CD4-positive, alpha-beta T cell (primary cell): Measurements from ENCODE around the gene ZNF428. TPM values are rescaled to one million over a fixed set of nuclear protein-coding genes. Genes with fewer than 3 reads are reported as not detected.
A peak's percentile ranks its signal among the peaks of the same experiment; 100 is the strongest.

Experiments
- ATAC-seq: fragments of 200-7000 bp; cut with Tn5 transposase; one replicate; pipeline ENCODE4 v1.10.0; 2022; ENCODE audit warnings: mild to moderate bottlenecking; ENCODE audit not compliant: poor library complexity
- CTCF ChIA-PET: fragments of 350-600 bp; sonication (Branson Sonifier 250); formaldehyde crosslinking; loops from one replicate; lab custom pipeline; 2021; ENCODE audit warnings: antibody characterized with exemption, inconsistent platforms; lab: Charles Lee
- POLR2A ChIA-PET: fragments of 350-600 bp; sonication (Branson Sonifier 250); formaldehyde crosslinking; loops from one replicate; lab custom pipeline; 2021; ENCODE audit warnings: antibody characterized with exemption, inconsistent platforms; lab: Charles Lee
- DNase-seq, 14 experiments: peaks; one replicate each; pipeline ENCODE4 v3.0.0-alpha.2; 2013 to 2020; ENCODE audit warnings: mixed read lengths in 2 of 14
- H3K27ac ChIP-seq, 2 donors: one replicate each; pipeline versions ENCODE4 v1.5.1 to v1.7.0; 2013; ENCODE audit warnings: low read length in 2 of 2, low read depth in 1 of 2, mild to moderate bottlenecking in 1 of 2
- H3K27me3 ChIP-seq, 2 experiments: 1 replicate in 1 of 2; 2 replicates in 1 of 2; pipeline versions ENCODE4 v1.6.1 to v1.7.0; 2013; ENCODE audit warnings: low read length in 2 of 2, control low read depth in 1 of 2, mild to moderate bottlenecking in 1 of 2, moderate library complexity in 1 of 2; ENCODE audit not compliant: insufficient read depth in 2 of 2, control insufficient read depth in 1 of 2
- H3K36me3 ChIP-seq: one replicate; pipeline ENCODE4 v1.6.1; 2013; ENCODE audit warnings: low read length, control low read depth; ENCODE audit not compliant: insufficient read depth
- H3K4me1 ChIP-seq: one replicate; pipeline ENCODE4 v1.6.1; 2013; ENCODE audit warnings: low read length, control low read depth; ENCODE audit not compliant: insufficient read depth
- H3K4me3 ChIP-seq: one replicate; pipeline ENCODE4 v1.5.1; 2013; ENCODE audit warnings: mild to moderate bottlenecking, low read length, moderate library complexity
- H3K9me3 ChIP-seq, 2 experiments: 1 replicate in 1 of 2; 2 replicates in 1 of 2; pipeline versions ENCODE4 v1.6.1 to v1.7.0; 2013; ENCODE audit warnings: low read length in 2 of 2, mild to moderate bottlenecking in 2 of 2, control low read depth in 1 of 2, moderate library complexity in 1 of 2; ENCODE audit not compliant: control insufficient read depth in 1 of 2, insufficient read depth in 1 of 2
- H3K27ac Mint-ChIP-seq: one replicate; pipeline ENCODE4 v1.8.0; 2020; ENCODE audit warnings: mixed read lengths
- H3K27me3 Mint-ChIP-seq: one replicate; pipeline ENCODE4 v1.8.0; 2021; ENCODE audit warnings: mixed read lengths
- H3K36me3 Mint-ChIP-seq: one replicate; pipeline ENCODE4 v1.8.0; 2021; ENCODE audit warnings: low read depth, mixed read lengths
- H3K4me1 Mint-ChIP-seq: one replicate; pipeline ENCODE4 v1.8.0; 2021; ENCODE audit warnings: low read depth, mixed read lengths
- H3K4me3 Mint-ChIP-seq: one replicate; pipeline ENCODE4 v1.8.0; 2020; ENCODE audit warnings: mild to moderate bottlenecking, mixed read lengths
- H3K9me3 Mint-ChIP-seq: one replicate; pipeline ENCODE4 v1.8.0; 2020; ENCODE audit warnings: mixed read lengths
- CTCF ChIP-seq: fragments of 200-600 bp; IDR thresholded peaks from one replicate; pipeline ENCODE4 v1.8.0; 2022; ENCODE audit warnings: antibody characterized with exemption, mild to moderate bottlenecking
- intact Hi-C, 2 experiments: fragments of 100-400 bp; cut with DNase I in 1 of 2; cut with micrococcal nuclease in 1 of 2; formaldehyde crosslinking; loops; one replicate each; pipeline versions ENCODE4 v1.15.1 to v1.9.0; 2023 to 2025; cut with DNase I, micrococcal nuclease
- total RNA-seq, 174 experiments: library from RNA in 2 of 174; stranded (reverse) in 2 of 174; gene quantifications; one replicate each; pipeline ENCODE4 v1.2.3 and lab custom pipeline; 2021 to 2026

Gene ZNF428
- total RNA-seq, 2 experiments from 2014 or later: 22.3 to 24.8 TPM

- no peak for TF ChIP-seq CTCF
- H3K4me1 Mint-ChIP-seq: peaks cover 19% of the 10 kb centered on the region
- H3K27ac Mint-ChIP-seq: no peak overlapping the region
- H3K9me3 Mint-ChIP-seq: no peaks in the 10 kb centered on the region
- intact Hi-C loops: no loop called here
- H3K4me1 ChIP-seq: peaks cover 8% of the 10 kb centered on the region
- no peaks in the 10 kb centered on the region for H3K27me3 ChIP-seq
- H3K36me3 ChIP-seq: no peaks in the 10 kb centered on the region
- ATAC-seq (no peak), DNase-seq (no peak)
- H3K36me3 Mint-ChIP-seq: no peaks in the 10 kb centered on the region
- H3K9me3 ChIP-seq: no peaks in the 10 kb centered on the region
- ChIA-PET POLR2A (no interaction called here), CTCF (interaction anchor here (2.0 kb wide), 1 partner anchor 12 kb away, joined by 5 read pairs; no protein-coding TSS in a partner anchor)
- H3K4me3 Mint-ChIP-seq: no peak overlapping the region
- H3K27me3 Mint-ChIP-seq: no peaks in the 10 kb centered on the region
- no peak overlapping the region for H3K4me3 ChIP-seq
- no peak overlapping the region for H3K27ac ChIP-seq
These were observed 36.9 kb downstream of the ZNF428 start for GRCh38 chr19:43582495-43582894.

- H3K27me3 ChIP-seq: no peaks in the 10 kb centered on the region
- ChIA-PET CTCF (interaction anchor here (2.0 kb wide), 1 partner anchor 13 kb away, joined by 5 read pairs; no protein-coding TSS in a partner anchor), POLR2A (no interaction called here)
- no peak for TF ChIP-seq CTCF
- Mint-ChIP-seq H3K27me3 (no peaks in the 10 kb centered on the region), H3K27ac (no peak overlapping the region), H3K36me3 (no peaks in the 10 kb centered on the region), H3K4me1 (peaks cover 27% of the 10 kb centered on the region), H3K4me3 (no peak overlapping the region), H3K9me3 (no peaks in the 10 kb centered on the region)
- peaks cover 10% of the 10 kb centered on the region for H3K4me1 ChIP-seq
- no peaks in the 10 kb centered on the region for H3K36me3 ChIP-seq
- no peak overlapping the region for H3K4me3 ChIP-seq
- no peak overlapping the region for H3K27ac ChIP-seq
- DNase-seq: no peak
- H3K9me3 ChIP-seq: no peaks in the 10 kb centered on the region
- intact Hi-C loops: no loop called here
- no peak for ATAC-seq
These were observed 38.0 kb downstream of the ZNF428 start for GRCh38 chr19:43581467-43581866.

- H3K4me1 Mint-ChIP-seq: peaks cover 39% of the 10 kb centered on the region
- POLR2A ChIA-PET: no interaction called here
- intact Hi-C loops: loop anchor here in 1 of 2 experiments (1.0 kb wide), 1 partner anchor 17 kb away; no protein-coding TSS in a partner anchor
These were observed 40.6 kb downstream of the ZNF428 start for GRCh38 chr19:43578787-43579186.

More at GRCh38 chr19:43578787-43579186, 40.6 kb downstream of the ZNF428 start:
- ATAC-seq: no peak
- Histone ChIP-seq H3K27me3 (no peaks in the 10 kb centered on the region), H3K27ac (no peak overlapping the region), H3K9me3 (no peaks in the 10 kb centered on the region), H3K4me3 (no peak overlapping the region), H3K4me1 (peaks cover 31% of the 10 kb centered on the region), H3K36me3 (no peaks in the 10 kb centered on the region)
- peaks cover 12% of the 10 kb centered on the region for H3K36me3 Mint-ChIP-seq
- H3K27ac Mint-ChIP-seq: peak overlapping the region; percentile 24
- no peaks in the 10 kb centered on the region for H3K9me3 Mint-ChIP-seq
- no peak for TF ChIP-seq CTCF
- H3K4me3 Mint-ChIP-seq: peak overlapping the region; percentile 68
- H3K27me3 Mint-ChIP-seq: no peaks in the 10 kb centered on the region
- CTCF ChIA-PET: interaction anchor here (1.2 kb wide), 1 partner anchor 16 kb away, joined by 3 read pairs; no protein-coding TSS in a partner anchor
- DNase-seq: no peak
